Duodenal mucosa (tissue), 2 donors: ENCODE data around the gene ZNF578.
A peak's percentile ranks its signal among the peaks of the same experiment; 100 is the strongest.

Experiments used
- H3K27ac ChIP-seq: one replicate; pipeline ENCODE4 v1.7.0; 2013; ENCODE audit warnings: low read depth, low read length
- H3K27me3 ChIP-seq, 2 donors: one replicate each; pipeline ENCODE4 v1.7.0; 2013; ENCODE audit warnings: low read length in 2 of 2, control low read depth in 1 of 2; ENCODE audit not compliant: insufficient read depth in 2 of 2, control insufficient read depth in 1 of 2
- H3K36me3 ChIP-seq, 2 donors: one replicate each; pipeline ENCODE4 v1.7.0; 2013; ENCODE audit warnings: low read length in 2 of 2, control low read depth in 1 of 2; ENCODE audit not compliant: insufficient read depth in 2 of 2, control insufficient read depth in 1 of 2
- H3K4me1 ChIP-seq, 2 donors: one replicate each; pipeline ENCODE4 v1.7.0; 2013; ENCODE audit warnings: low read length in 2 of 2, control low read depth in 1 of 2; ENCODE audit not compliant: insufficient read depth in 2 of 2, control insufficient read depth in 1 of 2
- H3K4me3 ChIP-seq, 2 donors: one replicate each; pipeline ENCODE4 v1.7.0; 2013; ENCODE audit warnings: low read length in 2 of 2, low read depth in 1 of 2
- H3K9ac ChIP-seq, 2 donors: one replicate each; pipeline ENCODE4 v1.7.0; 2013; ENCODE audit warnings: low read length in 2 of 2, low read depth in 1 of 2
- H3K9me3 ChIP-seq, 2 donors: one replicate each; pipeline ENCODE4 v1.7.0; 2013; ENCODE audit warnings: low read length in 2 of 2, control low read depth in 1 of 2; ENCODE audit not compliant: control insufficient read depth in 1 of 2

ZNF578 gene

DNA sequence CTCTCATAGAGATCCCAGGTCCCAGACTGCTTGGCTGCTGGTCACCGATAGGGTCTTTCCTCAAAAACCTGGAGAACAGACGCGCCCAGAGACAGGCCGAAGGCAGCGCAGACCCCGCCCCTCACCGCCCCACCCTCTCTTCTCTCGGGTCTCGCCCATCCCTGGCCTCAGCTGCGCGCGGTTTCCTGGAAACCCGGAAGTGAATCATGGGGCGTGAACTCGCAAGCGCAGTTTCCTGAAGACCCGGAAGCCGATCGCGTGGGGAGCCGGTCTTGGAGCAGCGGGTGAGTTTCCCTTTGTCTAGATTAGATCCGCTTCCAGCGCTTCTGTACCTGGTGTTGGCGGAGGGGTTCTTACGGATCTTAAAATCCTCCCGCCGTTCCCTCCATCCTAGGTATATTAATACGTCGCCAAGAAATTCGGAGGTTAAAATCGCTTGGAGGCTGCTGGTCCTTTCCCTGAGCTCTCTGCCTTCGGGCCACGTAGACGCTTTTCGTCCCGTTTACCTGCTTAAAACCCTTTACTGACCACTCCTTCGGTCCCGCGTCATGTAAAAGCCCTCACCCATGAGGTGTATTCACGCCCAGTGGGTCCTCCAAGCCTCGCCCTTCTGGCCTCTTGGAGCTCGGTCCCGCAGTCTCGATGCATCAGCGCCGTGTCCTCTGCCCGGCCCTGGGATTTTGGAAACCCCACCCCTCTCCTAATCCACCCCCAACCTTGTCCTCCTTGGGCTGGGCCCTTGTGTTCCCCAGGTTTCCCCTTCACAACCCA is at the start of gene ZNF578:
TSS of gene ZNF578 (plus strand) at position 230 of the 771 bp plus-strand sequence. CDS start 48,293 bp downstream, outside the sequence.
- Histone ChIP-seq H3K27me3 (no peaks in the 10 kb centered on the region), H3K36me3 (peaks cover 6 to 8% of the 10 kb centered on the region in 2 donors), H3K9ac (no peak within 1 kb of the TSS), H3K4me3 (peak within 1 kb of the TSS; percentile 67 to 72), H3K27ac (no peak within 1 kb of the TSS), H3K9me3 (peaks cover 42 to 65% of the 10 kb centered on the region in 2 donors), H3K4me1 (no peaks in the 10 kb centered on the region)

DNA sequence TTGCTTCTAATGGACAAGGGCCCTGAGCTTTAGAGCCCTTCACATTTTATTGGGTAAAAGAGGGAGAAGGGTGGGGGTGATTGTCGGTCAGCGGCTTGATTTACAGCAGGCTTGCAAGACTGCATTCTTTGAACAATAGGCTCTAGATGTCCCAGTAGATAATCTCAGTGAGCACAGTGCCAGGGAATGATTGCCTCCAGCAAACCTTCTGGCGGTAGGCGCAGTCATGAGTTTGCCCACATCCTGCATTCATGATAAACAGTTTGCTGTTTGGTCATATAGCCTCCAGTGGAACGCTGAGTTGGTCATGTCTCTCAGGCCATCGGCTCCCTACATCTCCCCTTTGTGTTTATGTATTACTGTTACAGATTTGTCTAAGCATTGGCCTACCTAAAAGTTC is 43.1 kb upstream of the ZNF578 start:
- Histone ChIP-seq H3K27ac (no peak overlapping the region), H3K9me3 (peaks cover 57 to 67% of the 10 kb centered on the region in 2 donors), H3K4me1 (no peaks in the 10 kb centered on the region), H3K9ac (no peak overlapping the region), H3K4me3 (no peak overlapping the region), H3K36me3 (peaks cover 34 to 61% of the 10 kb centered on the region in 2 donors), H3K27me3 (no peaks in the 10 kb centered on the region)

DNA sequence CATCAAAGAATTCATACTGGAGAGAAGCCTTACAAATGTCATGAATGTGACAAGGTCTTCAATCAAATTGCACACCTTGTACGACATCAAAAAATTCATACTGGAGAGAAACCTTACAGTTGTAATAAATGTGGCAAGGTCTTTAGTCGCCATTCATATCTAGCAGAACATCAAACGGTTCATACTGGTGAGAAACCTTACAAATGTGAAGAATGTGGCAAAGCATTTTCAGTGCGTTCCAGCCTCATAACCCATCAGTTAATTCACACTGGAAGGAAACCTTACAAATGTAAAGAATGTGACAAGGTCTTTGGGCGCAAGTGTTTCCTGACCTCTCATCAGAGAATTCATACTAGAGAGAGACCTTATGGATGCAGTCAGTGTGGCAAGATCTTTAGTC is 37.6 kb upstream of the ZNF578 start:
- Histone ChIP-seq H3K9ac (no peak overlapping the region), H3K9me3 (peaks cover 83 to 94% of the 10 kb centered on the region in 2 donors), H3K4me3 (peak overlapping the region in 1 of 2 donors; percentile 23), H3K36me3 (peaks cover 5 to 14% of the 10 kb centered on the region in 2 donors), H3K4me1 (no peaks in the 10 kb centered on the region), H3K27me3 (no peaks in the 10 kb centered on the region), H3K27ac (no peak overlapping the region)

DNA sequence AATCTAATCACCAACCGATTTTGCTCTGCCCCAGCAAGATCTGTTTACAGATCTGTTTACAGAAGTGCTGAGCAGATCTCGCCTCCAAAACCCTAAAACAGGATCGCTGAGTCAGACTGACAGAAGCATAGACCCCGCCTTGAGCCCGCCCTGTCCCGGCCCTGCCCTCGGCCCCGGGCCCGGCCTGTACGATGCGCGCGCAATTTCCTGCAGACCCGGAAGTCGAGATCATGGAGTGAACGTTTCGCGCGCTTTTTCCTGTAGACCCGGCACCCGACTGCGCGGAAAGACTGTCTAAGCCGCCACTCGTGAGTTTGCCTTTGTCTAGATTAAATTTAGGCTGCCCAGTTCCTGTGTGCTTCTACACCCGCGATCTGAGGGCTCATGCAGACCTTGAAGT is 24.4 kb upstream of the ZNF578 start, which contains the start of gene ZNF534:
TSS of gene ZNF534 (plus strand) at position 212 of the 400 bp plus-strand sequence. CDS start 2,327 bp downstream, outside the sequence.
- Histone ChIP-seq H3K9ac (no peak within 1 kb of the TSS), H3K36me3 (no peaks in the 10 kb centered on the region), H3K4me3 (peak within 1 kb of the TSS in 1 of 2 donors; percentile 16), H3K27ac (no peak within 1 kb of the TSS), H3K4me1 (no peaks in the 10 kb centered on the region), H3K9me3 (peaks cover 38 to 47% of the 10 kb centered on the region in 2 donors), H3K27me3 (no peaks in the 10 kb centered on the region)

DNA sequence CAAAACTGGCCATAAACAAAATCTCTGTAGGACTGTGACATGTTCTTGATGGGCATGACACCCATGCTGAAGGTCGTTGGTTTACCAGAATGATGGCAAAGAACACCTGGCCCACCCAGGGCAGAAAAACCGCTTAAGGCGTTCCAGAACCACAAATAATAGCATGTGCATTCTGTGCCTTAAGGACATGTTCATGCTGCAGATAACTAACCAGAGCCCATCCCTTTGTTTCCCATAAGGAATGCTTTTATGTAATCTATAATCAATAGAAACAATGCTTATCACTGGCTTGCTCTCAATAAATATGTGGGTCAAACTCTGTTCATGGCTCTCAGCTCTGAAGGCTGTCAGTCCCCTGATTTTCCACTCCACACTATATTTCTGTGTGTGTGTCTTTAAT is 11.2 kb upstream of the ZNF578 start:
- no peak overlapping the region for H3K9ac ChIP-seq
- H3K9me3 ChIP-seq = peaks cover 33 to 36% of the 10 kb centered on the region in 2 donors
- H3K27ac ChIP-seq = no peak overlapping the region
- H3K4me3 ChIP-seq = no peak overlapping the region
- no peaks in the 10 kb centered on the region for H3K4me1 ChIP-seq
- no peaks in the 10 kb centered on the region for H3K27me3 ChIP-seq
- H3K36me3 ChIP-seq = no peaks in the 10 kb centered on the region

DNA sequence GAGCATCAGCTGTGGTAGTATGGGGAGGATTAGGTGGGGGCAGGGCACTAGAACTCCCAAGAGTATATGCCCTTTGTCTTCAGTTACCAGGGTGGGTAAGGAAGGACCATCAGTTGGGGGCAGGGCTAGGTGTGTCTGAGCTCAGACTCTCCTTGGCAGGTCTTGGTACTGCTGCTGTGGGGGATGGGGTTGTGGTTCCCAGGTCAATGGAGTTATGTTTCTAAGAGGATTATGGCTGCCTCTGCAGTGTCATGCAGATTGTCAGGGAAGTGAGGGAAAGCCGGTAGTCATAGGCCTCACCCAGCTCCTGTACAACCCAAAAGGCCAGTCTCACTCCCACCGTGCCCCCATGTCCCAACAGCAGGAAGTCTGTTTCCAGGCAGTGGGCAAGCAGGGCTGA is 8.8 kb upstream of the ZNF578 start:
- Histone ChIP-seq H3K27me3 (no peaks in the 10 kb centered on the region), H3K4me1 (no peaks in the 10 kb centered on the region), H3K4me3 (peak overlapping the region in 1 of 2 donors; percentile 5), H3K9me3 (peaks cover 24 to 29% of the 10 kb centered on the region in 2 donors), H3K27ac (no peak overlapping the region), H3K36me3 (no peaks in the 10 kb centered on the region), H3K9ac (no peak overlapping the region)

DNA sequence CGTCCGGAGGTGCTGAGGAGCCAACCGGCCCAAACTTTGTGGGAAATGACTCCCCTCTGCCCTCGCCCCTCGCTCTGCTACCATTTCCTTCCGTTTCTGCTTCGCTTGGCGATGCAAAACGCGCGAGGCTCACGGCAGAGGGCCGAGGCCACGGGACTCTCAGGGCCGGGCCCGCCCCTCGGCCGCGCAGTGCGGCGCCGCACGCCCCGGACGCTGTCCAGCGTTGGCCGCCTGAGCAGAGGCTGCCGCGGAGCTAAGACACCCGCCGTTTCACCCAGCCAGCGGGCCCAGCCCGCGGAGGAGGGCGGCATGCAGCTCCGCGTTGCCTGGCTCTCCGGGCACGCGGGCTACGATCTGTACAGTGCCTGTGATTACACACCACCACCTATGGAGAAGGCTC is 2.1 kb upstream of the ZNF578 start:
- H3K36me3 ChIP-seq = no peaks in the 10 kb centered on the region
- no peak overlapping the region for H3K4me3 ChIP-seq
- no peak overlapping the region for H3K27ac ChIP-seq
- peaks cover 31 to 44% of the 10 kb centered on the region in 2 donors for H3K9me3 ChIP-seq
- H3K9ac ChIP-seq = no peak overlapping the region
- no peaks in the 10 kb centered on the region for H3K27me3 ChIP-seq
- H3K4me1 ChIP-seq = no peaks in the 10 kb centered on the region

DNA sequence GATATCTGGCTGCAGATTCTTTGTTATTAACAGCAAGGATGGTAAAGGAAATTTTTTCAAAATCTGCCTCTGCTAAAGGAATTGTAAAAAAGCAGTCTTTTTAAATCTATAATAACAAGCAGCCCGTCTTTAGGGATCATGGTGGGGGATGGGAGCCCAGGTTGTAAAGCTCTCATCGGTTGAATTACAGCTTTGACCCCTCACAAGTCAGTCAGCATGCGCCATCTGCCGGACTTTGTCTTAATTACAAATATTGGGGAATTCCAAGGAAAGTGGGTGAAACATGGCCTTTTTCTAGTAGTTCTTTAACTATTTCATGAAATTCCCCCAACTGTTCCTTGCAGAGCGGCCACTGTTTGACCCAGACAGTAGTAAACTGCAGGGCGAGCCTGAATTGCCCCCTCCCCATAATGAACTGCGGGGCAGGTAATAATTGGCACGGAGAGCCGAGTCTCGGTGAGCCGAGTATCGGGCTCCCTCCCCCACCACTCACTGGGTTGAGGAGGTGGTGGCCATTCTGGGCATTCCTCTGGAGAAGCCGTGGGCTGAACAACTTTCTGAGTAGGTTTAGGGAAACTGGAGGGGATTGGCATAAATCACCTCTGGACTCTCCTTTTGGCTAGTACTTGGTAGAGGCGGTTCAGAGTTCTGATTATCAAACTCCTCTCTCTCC is 11.6 kb downstream of the ZNF578 start:
- Histone ChIP-seq H3K9ac (no peak overlapping the region), H3K9me3 (peaks cover 78 to 85% of the 10 kb centered on the region in 2 donors), H3K36me3 (no peaks in the 10 kb centered on the region), H3K27me3 (no peaks in the 10 kb centered on the region), H3K27ac (no peak overlapping the region), H3K4me1 (no peaks in the 10 kb centered on the region), H3K4me3 (no peak overlapping the region)

DNA sequence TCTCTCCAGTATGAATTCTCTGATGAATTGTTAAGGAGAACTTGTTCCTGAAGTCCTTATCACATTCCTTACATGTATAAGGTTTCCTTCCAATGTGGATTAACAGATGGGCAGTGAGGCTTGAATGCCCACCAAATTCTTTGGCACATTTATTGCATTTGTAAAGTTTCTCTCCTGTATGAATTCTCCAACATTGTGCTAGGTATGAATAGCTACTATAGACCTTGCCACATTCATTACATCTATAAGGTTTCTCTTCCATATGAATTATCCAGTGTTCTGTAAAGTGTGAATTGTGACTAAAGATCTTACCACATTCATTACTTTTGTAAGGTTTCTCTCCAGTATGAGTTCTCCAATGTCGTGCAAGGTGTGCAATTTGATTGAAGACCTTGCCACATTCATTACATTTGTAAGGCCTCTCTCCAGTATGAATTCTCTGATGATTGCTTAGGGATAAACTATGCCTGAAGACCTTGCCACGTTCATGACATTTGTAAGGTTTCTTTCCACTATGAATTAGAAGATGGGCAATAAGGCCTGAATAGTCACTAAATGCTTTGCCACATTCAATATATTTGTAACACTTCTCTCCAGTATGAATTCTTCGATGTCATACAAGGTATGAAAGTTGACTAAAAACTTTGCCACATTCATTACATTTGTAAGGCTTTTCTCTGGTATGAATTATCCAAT is 20.4 kb downstream of the ZNF578 start:
- Histone ChIP-seq H3K9me3 (peaks cover 89 to 94% of the 10 kb centered on the region in 2 donors), H3K4me1 (no peaks in the 10 kb centered on the region), H3K27ac (no peak overlapping the region), H3K27me3 (no peaks in the 10 kb centered on the region), H3K9ac (no peak overlapping the region), H3K4me3 (peak overlapping the region in 1 of 2 donors; percentile 21), H3K36me3 (no peaks in the 10 kb centered on the region)
